Measurements from ENCODE around the gene SLC22A5. TPM values are rescaled to one million over a fixed set of nuclear protein-coding genes. Genes with fewer than 3 reads are reported as not detected.

Gene SLC22A5
- total and polyA plus RNA-seq, 2 of the 8 experiments (the other 6 are each of a cell fraction or from before 2014, with no cell fraction given), result 4.0 to 9.0 TPM

DNA sequence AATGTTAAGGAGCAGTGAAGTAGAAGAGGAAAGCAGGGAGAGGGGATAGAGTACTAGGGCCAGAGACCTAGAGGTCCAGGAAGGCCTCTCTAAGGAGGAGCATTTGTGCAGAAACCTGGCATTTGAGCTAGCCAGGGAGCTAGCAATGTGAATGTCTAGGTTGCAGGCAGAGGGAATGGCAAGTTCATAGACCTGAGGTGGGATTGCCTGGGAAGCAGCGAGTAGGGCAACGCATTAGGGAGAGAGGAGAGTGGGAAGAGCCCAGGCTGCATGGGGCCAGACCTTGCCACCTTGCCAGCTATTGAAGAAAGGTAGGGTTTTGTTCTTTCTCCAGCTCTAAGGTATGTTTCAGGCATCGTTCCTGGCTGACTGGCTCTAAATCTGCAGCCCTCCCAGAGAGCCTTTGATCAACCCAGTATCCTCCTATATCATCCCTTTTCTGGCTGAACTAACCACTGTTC lies 54.0 kb downstream of the SLC22A5 start (continued):
- TF ChIP-seq TEAD4 (IDR thresholded peaks at IDR 0.05; ENCODE audit: low read depth, low read length) (no peak), SP1 (IDR thresholded peaks at IDR 0.05; ENCODE audit: low read depth, low read length) (no peak), TCF12 (IDR thresholded peaks at IDR 0.05; ENCODE audit: low read depth, low read length) (no peak), KDM4A (IDR thresholded peaks at IDR 0.05; ENCODE audit: low read depth, low read length, severe bottlenecking) (no peak)

All from H1 (cell line).